HG02943 (cell line): ENCODE measurements around the gene DAB2IP.
"Not testable (repeated sequence)": the region's sequence is repeated elsewhere in the genome, so short reads cannot be mapped to it uniquely, and the experiment has no call there.

Experiments
- ATAC-seq: cut with Tn5 transposase; IDR thresholded peaks from one replicate; pipeline ENCODE4 v1.9.1; 2021; ENCODE audit warnings: mild to moderate bottlenecking, low read depth, moderate library complexity; ENCODE audit not compliant: unreplicated experiment

DAB2IP gene

DNA sequence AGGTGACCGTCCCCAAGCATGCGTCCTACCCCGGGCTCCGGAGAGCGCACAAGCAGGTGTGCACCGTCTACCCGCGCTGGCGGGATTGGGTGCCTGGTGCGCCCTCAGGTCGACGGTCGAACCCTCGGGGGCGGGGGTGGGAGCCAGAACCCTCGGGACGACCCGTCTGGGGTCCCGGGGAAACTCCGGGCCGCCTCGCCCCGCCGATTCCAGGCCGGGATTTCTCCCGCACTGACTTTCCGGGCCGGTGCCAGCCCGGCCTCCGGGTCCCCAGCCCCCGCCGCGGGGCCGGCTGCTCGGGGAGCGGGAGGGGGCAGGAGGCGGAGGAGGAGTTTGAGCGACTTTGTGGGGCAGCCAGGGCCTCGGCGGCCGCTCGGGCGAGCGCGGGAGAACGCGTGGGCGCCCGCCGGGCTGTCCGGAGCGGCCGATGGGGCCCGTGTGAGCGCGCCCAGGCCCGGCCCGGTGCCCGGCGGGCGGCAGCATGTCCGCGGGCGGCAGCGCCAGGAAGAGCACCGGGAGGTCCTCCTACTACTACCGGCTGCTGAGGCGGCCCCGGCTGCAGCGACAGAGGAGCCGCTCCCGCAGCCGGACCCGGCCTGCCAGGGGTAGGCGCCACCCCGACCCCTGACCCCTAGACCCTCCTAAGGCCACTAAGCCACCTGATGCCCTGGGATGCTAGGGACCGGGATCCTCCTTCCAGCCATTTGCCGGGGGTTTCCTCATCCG lies at the start of gene DAB2IP:
Gene DAB2IP, plus strand, starts transcription at position 340 of the 726 bp plus-strand sequence. Its CDS starts 142 bp downstream, at position 482.
- no peak for ATAC-seq

- ATAC-seq = no peak
These were observed 48.4 kb upstream of the DAB2IP start for GRCh38 chr9:121603028-121603427.

DNA sequence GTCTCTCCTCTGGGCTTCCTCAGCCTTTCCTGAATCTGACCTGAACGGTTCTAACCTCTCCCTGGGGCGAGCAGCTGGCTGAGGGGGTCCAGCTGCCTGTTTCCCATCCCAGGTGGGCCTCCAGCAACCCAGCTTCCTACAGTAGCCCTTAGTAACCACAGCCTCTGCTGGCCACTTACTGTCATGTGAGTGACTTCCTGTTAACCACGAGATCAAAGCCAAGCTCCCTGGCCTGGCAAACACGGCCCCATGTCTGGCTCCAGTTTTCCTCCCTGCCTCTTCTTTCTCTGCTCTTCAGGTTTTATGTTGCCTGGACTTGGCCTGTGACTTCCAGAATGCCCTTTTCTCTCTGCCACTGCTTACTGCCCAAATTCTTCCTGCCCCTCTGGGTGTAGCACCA lies 47.2 kb upstream of the DAB2IP start:
- no peak for ATAC-seq

GRCh38 chr9:121604654-121605053 lies 46.8 kb upstream of the DAB2IP start:
- ATAC-seq = no peak

GRCh38 chr9:121607434-121608167 lies 43.8 kb upstream of the DAB2IP start:
- no peak for ATAC-seq

GRCh38 chr9:121608168-121608853 lies 43.1 kb upstream of the DAB2IP start:
- ATAC-seq = no peak

- ATAC-seq = no peak
These were observed 41.4 kb upstream of the DAB2IP start for GRCh38 chr9:121609822-121610637.

DNA sequence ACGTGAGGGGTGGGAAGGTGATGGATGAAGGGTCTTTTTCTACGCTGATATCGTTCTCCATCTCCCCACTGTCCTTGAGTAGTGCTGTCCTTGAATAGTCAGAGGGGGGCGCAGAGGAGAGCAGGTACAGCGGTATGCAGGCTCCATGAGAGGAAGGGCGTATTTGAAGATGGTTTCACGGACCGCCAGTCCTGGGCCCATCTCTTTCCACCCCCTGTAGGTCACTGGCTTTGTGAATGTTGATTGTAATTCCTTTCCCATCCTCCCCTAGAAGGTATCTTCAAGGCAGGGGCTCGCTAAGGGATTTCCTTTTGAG lies 40.8 kb upstream of the DAB2IP start:
- ATAC-seq = no peak

GRCh38 chr9:121612511-121612998 lies 38.9 kb upstream of the DAB2IP start:
- no peak for ATAC-seq

DNA sequence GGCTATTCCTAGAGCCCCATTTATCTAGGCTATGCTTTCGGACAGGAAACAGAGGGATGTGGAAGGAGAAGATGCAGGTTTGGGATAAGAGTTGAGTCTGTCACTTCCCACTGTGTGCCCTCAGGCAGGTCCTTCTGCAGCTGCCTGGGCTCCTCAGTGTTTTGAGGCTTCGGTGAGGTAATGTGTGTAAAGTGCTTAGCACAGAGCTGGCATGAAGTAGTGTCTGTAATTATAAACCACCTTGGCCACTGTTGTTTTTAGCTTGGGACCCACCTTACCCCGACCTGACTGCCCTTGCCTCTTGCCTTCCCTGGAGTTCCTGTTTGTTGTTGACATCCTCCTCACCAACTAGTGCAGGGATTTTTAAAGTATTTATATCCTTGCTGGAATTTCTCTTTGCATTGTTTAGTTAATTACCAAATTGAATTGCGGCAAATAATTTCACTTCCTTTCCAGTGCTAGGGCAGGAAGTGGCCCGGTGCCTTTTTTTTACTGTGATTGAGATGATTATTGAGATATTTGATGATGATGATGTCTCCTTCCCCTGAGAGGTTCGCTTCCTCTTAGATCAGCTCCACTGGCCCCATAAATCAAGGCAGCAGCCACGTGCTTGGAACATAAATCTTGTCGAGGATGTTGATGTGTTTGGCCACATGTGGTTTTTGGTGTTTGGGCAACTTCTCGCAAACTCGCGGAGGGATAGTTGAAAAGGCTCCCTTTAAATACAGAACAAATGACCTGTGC lies 38.3 kb upstream of the DAB2IP start:
- ATAC-seq = no peak

DNA sequence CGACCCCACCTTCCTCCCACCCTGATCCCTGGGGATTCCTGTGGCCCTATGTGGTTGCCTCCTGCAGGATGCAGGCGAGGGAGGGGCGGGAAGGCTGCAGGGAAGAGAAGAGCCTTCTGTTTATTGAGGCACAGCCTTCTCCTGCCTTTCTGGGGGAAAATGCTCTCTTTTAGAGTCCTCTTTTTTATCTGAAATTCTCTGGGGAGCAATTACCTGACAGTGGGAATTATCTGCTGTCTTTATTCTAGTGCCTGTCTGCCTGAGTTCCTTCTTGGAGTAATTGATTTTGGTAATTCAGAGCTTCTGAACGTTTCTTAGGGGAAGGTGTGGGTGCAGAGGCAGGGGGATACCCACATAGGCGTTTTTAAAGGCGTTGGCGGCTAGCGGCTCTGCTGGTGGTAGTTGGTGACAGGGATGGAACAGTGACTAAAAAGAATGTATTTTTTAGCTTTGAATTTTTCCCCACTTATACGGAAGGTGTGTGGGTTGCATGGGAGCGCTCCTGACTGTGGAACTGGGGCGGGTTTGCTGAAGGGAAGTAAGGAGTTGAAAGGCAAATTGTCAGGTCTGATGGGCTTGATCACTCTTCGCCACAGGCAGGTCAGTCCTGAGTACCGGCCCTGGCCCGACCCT lies 35.2 kb upstream of the DAB2IP start:
- no peak for ATAC-seq

- no peak for ATAC-seq
These were observed 32.9 kb upstream of the DAB2IP start for GRCh38 chr9:121618504-121618903.

DNA sequence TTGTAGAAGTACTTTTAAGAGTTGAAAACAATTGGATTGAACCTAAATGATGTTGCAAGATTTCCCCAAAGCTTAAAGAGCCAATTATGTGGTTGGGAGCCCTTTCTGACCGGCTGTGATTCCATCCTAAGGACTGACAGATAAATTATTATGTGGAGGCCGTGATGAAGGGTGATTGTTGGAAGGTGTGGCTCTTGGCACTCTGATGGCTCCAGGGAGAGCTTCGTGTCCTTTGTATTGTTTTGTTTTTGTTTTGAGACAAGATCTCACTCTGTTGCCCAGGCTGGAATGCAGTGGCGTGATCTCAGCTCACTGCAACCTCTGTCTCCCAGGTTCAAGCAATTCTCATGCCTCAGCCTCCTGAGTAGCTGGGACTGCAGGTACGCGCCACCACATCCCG lies 32.5 kb upstream of the DAB2IP start:
- ATAC-seq = not testable (repeated sequence)

DNA sequence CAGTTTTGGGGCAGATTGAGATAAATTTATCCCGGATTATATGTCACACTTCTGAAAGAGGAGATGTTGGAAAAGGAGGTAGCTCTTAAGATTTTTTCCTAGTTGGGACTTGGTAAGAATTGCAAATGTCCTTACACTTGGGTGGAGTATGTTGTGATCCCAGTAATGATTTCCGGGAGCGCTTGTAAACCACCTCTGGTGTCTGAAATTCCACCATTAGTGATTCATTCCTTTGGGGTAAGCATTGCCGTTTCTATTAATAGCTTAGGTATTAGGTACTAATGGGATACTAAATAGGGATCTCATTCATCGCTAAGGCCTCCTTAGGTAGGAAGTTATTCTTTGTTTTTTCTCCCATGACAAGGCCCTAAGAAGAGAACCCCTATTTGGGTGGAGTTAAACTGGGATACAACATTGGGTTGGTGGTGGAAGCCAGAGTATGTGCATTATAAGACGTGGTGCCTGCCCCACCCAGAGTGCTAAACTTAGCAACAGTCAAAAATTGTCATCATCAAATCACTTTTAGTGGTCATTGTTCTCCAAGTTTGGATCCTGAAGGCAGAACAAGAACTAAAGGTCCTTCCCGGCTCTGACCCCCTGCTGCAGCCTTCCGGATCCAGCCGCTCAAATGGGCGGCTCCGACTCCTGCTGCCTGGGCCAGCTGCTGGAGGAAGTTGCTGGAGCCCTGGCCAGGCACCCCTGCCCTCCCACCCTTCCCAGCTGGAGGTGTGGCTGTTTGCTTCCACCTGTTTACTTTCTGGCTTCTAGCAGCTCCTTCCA lies 31.7 kb upstream of the DAB2IP start:
- ATAC-seq = no peak

GRCh38 chr9:121620325-121620673 lies 31.1 kb upstream of the DAB2IP start:
- no peak for ATAC-seq

DNA sequence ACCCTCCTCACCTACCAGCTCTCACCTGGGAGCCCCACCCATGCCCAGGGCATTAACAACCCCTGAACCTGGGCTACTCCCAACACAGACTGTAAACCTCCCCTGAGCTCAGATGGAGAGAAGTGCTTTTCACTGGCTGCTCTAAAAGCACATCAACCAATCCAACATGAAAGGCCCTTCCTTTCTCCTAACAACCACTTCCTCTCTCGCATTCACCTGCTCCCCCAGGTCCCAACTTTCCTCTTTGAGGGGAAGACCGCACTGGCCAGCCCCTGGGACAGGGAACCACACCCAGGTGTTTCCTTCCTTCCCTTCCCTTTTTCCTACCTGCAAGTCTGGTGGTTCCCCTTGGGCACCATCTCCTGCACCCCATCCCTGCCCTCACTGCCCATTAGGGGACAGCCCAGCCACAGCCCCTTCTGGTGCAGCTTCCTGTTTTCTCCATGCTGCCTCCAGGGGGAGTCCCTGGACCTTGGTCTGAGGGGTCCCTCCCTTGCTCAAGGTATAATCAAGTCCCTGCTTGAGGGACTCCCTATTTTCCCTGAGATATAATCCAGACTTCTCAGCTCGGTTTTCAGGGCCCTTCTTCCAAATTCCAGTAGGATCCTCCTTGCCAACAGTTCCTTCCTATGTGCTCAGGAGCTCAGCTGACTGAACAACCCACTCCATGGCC lies 30.5 kb upstream of the DAB2IP start:
- ATAC-seq = no peak

DNA sequence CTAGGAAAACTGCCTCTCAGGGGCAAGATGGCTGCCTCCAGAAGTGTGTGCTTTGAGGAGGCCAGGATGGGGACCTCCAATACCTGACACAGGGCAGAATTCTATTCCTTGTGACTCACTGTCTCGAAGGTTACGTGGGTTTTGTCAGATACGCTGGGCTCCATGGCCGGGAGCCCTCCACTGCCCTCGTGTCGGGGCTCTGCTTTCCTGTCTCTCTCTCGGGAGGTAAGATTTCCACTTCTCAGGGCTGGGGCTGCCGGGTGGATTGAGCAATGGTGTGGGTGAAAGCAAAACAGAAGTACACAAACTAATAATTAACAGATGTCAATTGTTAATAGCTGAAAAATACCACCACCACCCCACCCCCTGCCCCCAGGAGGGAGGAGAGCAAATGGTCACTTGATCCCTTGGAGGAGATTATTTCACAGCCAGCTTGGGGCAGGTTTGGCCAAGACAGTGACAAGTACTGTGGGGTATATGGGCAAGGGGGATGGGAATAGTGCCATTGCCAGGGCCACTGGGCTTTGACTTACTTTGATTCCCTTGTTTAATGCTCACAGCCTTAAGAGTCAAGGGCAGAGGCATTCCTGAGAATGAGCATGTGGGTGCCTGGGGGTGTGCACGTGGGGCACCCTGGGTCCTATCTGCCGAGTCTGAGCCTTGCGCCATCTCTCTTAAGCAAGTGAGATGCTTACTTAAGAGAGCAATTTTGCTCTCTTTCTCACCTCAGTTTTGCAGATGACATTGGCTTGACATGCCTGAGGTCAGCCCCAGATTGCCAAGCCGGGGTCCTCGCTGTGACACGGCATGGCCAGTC lies 28.8 kb upstream of the DAB2IP start:
- ATAC-seq = no peak
